Activated naive CD4-positive, alpha-beta T cell treated with Interleukin-2 at 50 U/mL for 16 hours (primary cell): Measurements from ENCODE around the gene CTNNA2.

Experiments
- DNase-seq: peaks from one replicate; pipeline ENCODE4 v3.0.0-alpha.2; 2020

Gene CTNNA2

DNA sequence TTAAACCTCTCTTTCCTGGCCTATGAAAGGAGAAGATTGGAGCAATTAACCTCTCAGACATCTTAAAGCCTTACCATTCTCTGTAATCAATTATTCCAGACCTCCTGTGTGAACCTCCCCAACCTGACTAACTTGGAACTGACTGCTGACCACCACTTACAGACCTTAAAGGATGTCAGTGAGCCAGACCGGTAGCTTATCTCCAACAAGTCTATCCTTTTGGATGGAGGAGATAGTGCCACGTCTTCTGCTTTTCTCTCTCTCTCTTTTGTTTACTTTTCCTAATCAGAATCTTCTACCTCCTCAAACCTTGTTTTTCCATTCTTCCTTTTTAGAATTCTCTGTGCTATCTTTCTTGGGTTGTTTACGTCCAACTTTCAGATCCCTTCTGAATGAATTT, 734.5 kb downstream of the CTNNA2 start:
- no peak for DNase-seq

DNA sequence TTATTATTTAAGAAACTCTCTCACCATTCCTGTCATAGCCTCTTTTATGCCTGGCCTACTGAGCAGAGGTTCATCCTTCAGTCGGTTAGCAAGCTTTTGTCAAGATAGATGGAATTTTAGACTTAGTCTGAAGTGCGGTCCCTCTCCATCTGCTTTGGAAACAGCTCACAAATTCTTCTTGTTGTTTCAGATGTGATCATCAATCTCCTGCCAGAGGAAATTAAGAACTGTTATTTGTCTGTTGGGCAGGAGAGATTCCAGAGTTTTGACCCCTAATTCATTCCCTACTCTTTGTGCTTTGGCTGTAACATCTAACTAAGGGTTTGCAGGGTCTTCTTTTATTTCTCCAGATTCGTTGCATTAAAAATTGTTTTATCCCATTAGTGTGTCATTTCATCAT, 735.3 kb downstream of the CTNNA2 start:
- no peak for DNase-seq

DNA sequence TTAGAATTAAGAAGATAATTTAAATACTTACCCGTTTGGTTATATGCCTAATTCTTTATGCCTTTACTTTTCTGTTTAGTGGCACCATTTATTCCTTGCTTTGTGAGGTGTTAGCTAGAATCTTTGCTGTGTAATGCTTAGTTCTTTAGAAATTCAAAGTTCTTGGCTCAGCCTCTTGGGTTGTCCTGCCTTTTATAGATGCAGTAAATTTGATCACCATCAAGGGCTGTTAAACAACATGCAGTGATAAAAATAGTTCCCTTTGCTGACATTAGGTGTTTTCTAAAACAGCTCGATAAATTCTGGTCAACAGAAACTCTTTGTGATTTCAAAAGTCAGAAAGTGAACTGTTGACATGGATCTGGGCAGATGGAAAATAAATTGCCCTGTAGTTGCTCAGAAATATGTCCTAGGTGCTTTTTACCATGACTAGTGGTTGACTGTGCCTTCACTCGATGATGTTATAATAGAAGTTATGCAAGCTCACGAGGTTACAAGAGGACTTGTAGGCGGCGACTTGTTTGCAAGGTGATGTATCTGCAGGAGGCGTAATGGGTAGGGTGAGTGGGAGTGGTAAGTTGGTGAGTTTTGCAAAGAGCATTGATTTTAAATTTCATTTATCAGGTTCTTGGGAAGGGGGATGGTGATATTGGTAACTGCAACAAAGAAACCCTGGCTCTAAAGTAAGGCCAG, 739.6 kb downstream of the CTNNA2 start:
- no peak for DNase-seq

DNA sequence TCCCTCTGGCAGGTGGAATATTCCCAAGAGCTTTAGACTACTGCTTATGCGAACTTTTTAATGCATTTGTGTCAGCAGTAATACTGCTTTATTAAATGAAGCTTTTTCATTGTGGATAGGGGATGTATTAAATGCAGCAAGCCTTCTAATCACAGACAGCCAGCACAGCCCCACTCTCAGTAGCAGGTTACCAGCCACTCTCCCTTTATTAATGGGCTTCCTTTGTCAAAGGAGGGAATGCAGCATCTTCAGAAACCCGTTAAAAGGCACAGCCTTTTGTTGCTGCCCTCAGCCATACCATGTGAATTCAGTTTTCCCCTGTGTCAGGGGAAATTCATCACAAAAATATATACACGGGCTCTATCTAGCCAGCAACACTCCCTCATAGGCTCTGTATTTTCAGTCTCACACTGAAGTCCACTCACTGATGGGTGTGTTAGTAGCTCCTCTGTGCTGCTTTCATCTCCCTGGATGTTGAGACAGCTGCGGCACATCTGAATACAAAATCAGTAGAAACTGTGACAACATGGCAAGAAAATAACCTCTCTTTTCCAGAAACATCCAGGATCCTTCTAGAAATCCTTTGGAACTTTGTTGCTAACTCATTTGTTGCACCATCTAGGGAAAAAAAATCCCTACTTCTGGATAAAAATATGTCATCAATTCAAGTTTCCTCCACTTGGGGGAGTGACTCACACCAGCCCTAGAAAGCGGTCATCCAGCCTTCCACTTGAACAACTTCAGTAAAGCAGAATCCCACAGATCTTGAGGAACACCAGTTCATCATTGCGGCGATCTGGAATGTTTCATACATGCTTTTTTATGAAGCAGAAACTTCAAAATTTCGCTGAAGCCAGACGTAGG, 743.3 kb downstream of the CTNNA2 start:
- DNase-seq, result no peak

DNA sequence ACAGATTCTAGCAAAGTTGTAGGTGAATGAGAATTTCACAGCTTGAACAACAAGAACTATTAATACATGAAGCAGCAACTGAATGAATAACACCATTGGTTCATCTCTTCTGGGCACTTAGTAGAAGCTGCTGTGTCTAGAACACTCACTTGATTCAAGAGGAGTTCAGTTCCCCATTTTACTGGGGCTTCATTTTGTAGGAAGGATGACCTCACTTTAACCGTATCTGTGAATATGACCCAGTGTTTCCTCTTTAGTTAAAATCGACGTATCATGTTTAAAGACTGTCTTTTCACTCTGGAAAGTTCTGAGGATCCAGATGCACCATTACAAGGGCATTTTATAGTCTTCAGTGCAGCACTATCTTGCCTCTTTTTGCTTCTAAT, 743.9 kb downstream of the CTNNA2 start:
- DNase-seq, result no peak

DNA sequence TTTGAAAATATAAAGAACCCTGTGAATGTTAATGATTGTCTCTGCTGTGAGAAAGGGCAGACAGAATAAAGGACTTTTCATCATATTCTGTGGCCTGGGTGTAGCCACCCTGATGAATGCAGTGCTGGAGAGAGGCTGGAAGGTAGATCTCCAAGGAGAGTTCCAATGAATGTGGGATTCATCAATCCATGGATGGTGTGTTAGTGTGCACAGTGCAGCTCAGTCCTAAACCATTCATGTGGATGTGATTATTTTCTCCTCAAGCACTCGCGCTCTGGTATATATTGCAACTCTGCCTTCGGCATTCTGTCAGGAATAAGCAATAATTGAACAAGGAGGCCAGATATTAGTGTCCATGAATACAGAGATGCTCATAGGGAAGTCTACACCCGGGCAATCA, 744.6 kb downstream of the CTNNA2 start:
- DNase-seq, result no peak

DNA sequence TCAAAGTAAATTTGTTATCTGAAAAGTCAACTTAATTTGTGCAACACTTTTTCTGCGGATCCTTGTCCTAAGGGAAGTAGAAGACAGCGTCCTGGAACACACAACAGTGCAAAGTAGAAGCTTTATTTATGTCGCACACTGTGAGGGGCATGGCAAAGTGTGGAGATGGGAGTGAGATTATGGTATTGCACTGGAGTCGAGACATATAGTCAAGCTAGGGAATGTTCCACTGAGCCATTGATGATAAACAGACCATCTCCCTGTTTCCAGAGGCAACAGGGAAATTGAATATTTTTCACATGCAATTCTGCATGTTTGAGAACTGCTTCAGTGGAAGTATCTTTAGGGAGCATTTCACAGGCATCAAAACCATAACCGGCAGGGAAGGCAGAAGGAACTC, 745.5 kb downstream of the CTNNA2 start:
- no peak for DNase-seq

DNA sequence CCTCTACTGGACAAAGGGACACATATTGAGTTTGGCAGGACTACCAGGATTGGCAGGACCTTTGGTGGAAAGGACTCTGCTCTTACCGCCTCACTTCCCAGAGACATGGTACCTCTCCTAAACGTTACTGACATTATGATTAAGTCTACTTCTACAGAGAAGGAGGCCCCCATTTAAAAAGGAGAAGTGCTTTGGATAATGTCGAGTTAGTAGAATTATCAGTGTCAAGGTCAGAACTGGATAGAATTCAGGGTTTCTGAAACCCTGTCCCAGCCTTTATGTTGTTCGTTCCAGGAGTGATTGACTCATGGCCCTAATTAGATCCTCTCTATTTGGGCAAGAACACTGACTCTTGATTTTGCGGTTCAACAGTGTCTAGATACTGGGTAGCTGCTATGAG, 745.9 kb downstream of the CTNNA2 start:
- DNase-seq, result no peak

DNA sequence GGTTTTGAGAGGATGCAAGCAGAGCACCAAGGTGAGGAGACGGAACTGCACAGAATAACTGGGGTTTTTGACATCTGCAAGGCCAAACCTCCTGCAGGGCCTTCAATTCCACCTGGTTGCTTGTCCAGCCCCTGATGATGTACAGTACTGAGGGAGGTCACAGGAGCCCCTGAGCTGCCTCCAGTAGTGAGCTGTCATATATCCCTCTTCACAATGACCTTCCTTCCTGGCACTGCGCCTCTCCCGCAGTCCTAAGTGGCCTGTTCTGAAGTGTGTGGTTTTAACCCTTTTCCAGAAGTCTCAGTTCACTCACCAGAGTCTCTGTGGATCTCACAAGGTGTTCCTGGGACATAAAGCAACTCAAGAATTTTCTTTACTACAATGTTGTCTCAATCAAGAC, 746.4 kb downstream of the CTNNA2 start:
- DNase-seq, result no peak

DNA sequence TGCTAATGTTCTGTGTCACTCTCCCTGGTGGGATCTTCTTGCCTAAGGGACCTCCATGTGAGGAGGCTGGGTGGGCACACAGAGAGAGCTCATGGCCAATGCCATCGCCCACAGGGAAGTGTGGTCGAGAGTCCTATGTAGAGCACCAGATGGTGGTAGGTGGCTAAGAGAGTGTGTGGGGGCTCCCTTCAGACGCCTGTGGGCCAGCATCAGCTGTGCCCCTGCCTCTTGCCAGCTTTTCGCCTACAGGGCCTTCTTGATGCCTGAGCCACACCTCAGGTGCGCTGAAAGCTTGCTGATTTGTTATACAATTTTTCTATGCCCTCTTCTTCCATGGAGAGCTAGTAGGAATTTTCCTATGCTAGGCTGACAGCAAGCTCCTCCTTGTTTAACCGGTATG, 753.4 kb downstream of the CTNNA2 start:
- DNase-seq, result no peak

DNA sequence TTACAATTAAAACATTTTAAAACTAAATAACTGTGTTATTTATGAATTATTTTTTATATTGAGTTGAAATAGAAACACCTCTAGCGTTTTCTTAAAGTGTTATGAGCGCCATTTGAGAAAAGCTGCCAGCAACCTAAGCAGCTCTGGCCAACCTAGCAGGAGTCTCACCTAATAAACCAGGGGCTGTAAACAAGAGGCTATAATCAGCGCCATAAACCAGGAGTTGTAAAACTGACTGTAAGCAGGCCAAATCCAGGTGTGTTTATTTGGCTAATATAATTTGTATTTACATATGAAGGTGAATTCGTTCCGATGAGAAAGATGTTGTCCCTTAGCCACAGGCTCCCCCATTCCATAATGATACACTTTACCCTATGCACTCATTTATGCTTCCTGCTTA, 757.0 kb downstream of the CTNNA2 start:
- DNase-seq, result no peak

DNA sequence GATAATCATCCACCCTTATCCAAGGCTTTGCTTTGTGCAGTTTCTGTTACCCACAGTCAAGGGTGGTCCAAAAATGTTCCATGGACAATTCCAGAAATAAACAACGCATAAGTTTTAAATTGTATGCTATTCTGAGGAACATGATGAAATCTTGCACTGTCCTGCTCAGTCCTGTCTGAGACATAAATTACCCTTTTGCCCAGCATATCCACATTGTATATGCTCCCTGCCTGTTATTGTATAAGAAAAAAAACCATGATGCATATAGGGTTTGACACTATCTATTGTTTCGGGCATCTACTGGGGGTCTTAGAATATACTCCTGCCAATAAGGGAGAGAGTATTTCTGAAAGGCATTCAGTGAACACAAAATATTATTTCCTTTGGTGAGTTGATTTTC, 767.7 kb downstream of the CTNNA2 start:
- no peak for DNase-seq

DNA sequence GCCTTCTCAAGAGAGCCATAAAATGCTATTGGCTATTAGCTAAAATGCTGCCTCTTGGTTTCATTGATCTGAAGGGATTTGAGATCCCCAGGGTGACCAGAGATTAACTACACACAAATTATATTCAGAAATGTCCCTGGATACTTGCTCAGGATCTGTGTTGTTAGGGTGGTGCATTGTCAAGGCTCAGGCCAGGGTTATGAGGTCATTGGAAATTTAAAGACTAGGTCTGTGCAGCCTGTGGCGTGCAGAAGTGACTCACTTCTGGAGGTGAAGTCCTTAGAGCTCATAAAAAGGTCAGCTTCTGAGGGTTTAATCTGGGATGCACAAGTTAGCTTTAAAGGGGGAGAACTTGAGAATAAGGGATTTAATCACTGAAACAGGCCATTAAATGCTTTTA, 768.2 kb downstream of the CTNNA2 start:
- DNase-seq, result no peak

DNA sequence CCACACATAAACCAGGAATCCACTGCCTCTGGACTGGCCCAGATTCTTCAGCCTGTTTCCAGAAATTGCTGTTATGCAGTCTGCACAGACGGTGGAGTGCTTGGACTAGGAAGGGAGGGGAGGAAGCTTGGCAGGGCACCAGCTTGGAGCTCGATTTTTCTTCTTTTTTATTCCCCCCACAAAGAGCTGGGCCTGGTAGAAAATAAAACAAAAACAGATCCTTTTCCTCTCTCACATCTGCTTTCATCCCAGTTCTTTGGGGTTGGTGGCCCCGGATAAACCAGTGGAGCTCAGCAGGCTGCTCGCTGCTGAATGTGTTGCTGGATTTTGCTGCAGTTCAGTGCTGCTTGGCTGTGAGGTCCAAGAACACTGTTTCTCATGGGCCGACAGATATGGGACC, 775.7 kb downstream of the CTNNA2 start:
- DNase-seq, result no peak

DNA sequence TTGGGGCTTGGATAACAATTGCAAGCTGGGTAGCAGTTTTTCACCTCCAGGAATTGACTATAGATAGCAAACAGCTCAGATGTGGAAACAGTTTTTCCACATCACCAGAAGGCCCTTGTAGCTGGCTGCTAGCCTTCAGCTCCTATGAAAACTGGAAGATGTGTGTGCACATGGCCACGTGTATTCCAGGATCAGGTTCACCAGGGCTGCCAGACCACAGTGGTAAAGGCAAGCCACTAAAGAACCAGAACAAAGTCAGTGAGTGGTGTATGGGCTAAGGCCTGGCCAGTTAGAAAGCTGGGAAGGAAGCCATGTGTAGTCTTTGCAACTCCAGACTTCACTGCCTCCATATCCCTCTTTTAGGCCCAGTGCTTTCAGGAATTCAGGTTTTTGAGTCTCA, 778.8 kb downstream of the CTNNA2 start:
- DNase-seq, result no peak

DNA sequence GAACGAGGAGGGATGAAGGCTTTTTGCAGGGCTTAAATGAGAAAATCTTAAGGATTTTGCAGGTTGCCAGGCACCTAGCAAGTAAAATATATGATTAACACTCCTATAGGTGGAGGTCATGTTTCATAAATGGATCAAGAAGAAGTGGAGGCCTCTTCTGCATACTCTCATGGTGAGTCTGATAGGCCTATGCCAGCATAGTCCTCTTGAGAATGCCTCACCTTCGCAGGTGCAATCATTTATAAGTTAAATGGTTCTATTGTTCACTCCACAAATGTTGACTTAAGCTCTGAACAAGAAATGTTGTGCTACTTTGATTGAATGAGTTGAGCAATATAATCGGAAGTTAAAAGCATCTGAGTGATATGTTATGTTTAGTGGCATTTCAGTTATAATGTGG, 779.6 kb downstream of the CTNNA2 start:
- DNase-seq, result no peak

DNA sequence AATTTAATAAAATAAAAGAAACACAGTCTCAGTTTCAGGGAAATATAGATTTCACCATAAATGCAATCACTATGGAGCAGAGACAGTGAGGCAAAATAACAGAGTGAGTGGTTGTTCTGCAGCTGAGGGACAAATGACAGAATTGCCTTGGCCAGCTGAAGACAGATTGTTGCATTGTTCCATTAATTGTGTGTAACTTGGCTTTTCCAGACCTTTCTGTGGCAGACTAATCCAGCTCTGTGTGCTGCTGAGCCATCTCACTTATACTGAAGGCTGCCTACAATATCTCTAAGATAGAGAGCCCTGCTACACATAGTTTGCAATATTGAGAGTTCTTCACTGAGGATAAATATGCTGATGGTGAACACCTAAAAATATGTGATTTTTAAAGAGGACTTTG, 780.2 kb downstream of the CTNNA2 start:
- DNase-seq, result no peak

DNA sequence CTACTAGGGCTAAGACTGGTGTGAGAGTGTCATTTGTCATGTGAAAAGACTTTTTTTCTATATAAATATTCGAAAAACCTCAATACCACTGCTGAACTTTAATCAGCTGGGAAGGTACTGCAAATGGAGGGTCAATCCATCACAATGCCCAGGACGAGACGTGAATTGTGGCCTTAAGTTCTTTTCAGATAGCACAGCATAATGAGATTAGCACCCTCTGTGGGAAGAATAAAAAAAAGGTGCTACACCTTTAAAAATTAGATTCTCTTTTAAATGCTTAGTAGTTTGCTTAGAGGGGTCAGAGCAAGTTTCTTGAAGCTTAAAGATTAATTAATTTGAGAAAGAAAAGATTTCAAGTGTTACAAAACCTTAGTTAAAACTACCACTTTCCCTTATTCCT, 786.1 kb downstream of the CTNNA2 start:
- no peak for DNase-seq

DNA sequence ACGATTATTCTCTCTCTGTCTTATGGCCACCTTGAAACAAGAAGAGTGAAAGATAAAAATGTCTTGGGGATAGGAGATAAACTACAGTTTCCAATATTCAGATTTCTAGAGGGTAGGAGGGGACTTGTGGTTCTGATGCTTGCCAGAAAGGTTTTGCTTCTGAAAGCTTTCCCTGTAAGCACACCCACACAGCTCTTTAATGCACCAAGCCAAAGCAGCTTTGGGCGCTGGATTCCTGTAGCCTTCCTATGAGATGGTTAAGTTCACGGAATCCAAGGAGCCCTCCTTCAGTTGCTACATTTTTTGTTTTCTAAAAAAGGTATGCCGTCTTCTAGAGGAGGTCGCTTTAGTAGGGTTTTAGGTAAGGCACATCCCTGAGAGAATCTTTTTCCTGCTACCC, 786.8 kb downstream of the CTNNA2 start:
- no peak for DNase-seq

DNA sequence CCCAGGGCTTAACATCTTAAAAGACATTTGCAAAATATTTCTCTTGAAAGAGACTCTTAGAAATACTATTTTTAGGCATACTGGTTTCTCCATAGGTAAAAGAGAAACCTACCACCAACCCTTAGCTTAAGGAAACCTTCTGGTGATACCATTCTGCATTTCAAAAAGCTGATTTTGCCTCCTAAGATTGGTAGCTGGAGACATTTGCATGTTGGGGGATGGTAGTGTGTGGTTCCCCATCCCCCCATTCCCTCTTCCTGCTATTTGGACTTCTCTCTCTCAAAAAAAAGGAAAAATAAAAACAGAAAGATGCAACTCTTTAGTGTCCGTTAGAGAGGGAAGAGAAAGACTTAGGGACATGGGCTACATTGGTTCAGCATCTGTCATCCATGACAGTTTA, 787.5 kb downstream of the CTNNA2 start:
- DNase-seq, result no peak

DNA sequence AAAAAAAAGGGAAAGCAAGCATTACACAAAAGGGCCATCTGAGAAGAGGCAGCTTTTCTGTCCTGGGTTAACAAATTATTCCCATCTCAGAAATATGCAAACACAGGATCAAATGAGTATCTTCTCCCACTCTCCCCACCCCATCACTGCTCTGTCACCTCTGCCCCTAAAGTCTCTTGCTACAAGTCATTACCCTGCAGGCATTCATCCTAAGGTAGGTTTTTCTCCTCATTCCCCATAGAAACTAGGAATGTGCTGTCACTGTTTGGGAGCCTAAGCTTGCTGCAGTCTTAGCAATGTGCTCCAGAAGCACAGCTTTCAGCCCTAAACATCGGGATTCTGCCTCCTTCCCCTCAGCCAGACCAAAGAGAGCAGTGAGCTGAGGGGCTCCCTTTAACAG, 788.1 kb downstream of the CTNNA2 start:
- no peak for DNase-seq

DNA sequence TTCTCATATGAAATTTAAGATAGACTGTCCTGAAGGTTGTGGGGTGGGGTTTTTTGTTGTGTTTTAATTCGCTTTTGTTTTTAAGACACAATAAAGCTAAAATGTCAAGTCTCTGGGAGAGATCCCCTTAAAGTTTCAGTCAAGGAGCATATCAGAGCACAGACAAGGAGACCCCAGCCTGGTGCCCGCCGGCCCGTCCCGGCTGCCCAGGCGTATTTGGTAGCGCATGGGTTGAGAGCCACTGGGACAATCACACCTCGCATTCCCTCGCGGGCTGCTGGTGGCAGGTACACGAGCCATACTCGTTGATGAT, 789.1 kb downstream of the CTNNA2 start:
- DNase-seq, result no peak

DNA sequence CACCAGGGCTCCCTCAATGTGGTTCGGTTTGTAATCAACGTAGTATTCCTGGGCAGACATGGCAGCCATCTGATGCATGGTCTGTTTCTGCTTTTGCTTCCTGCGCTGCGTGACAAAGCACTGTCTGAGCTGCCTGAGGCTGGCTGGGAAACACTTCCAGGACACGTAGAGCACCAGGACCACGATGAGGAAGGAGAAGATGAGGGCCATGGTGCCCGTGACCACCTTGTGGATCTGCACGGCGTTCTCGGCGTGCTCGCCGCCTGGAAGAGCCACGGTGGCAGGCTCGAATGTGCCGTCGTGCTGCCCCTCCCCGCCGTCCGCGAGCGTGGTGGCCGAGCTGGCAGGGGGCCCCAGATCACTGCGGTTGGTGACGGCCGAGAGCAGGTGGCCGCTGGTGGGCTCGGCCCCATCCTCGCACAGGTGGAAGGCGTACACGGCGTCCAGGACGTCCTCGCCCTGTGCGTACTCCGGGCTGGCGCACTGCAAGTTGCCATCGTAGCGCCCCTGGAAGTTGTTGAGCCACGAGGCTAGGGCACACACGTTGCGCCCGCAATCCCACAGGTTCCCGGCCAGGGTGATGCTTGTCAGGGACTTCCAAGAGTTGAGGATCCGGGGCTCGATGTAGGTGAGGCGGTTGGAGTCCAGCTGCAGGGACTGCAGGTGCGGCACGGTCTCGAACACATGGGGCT, 789.6 kb downstream of the CTNNA2 start:
- DNase-seq, result no peak
